Spleen (tissue), 7 donors: ENCODE measurements around the gene HBQ1.
"Not testable (repeated sequence)": the region's sequence is repeated elsewhere in the genome, so short reads cannot be mapped to it uniquely, and the experiment has no call there.

Experiments used
- POLR2A ChIP-seq, 3 donors: fragments of 450-650 bp; IDR thresholded peaks; one replicate each; pipeline ENCODE4 v1.5.1; 2017; ENCODE audit warnings: antibody characterized with exemption in 3 of 3, mild to moderate bottlenecking in 1 of 3
- POLR2AphosphoS5 ChIP-seq, 3 donors: sonication (generic); formaldehyde crosslinking; IDR thresholded peaks; one replicate each; pipeline ENCODE4 v1.5.1; 2017; ENCODE audit warnings: antibody characterized with exemption in 3 of 3
- TF ChIP-seq, protein P1 (sequence below), 11 experiments: fragments of 200-600 bp in 7 of 11; fragments of 450-650 bp in 4 of 11; sonication (generic) in 4 of 11; IDR thresholded peaks in 8 of 11; conservative IDR thresholded peaks in 3 of 11; 1 replicate in 7 of 11; 2 replicates in 4 of 11; pipeline versions ENCODE4 v1.4.0 to v1.8.0; 2016 to 2021; ENCODE audit warnings: antibody characterized with exemption in 11 of 11, inconsistent platforms in 4 of 11, mild to moderate bottlenecking in 1 of 11
- donor health status: DM: no; HTN: no; CAD: no; lungs with moderate emphysema.
- donor health status: DM: no; HTN: no; CAD: no.
- donor health status: DM: no; HTN: no; CAD: no.

DNA sequence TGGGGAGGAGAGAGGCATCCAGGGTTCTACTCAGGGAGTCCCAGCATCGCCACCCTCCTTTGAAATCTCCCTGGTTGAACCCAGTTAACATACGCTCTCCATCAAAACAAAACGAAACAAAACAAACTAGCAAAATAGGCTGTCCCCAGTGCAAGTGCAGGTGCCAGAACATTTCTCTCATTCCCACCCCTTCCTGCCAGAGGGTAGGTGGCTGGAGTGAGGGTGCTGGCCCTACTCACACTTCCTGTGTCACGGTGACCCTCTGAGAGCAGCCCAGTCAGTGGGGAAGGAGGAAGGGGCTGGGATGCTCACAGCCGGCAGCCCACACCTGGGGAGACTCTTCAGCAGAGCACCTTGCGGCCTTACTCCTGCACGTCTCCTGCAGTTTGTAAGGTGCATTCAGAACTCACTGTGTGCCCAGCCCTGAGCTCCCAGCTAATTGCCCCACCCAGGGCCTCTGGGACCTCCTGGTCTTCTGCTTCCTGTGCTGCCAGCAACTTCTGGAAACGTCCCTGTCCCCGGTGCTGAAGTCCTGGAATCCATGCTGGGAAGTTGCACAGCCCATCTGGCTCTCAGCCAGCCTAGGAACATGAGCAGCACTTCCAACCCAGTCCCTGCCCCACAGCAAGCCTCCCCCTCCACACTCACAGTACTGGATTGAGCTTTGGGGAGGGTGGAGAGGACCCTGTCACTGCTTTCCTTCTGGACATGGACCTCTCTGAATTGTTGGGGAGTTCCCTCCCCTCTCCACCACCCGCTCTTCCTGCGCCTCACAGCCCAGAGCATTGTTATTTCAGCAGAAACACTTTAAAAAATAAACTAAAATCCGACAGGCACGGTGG lies 6.1 kb upstream of the HBQ1 start:
- TF ChIP-seq, protein P1, sequence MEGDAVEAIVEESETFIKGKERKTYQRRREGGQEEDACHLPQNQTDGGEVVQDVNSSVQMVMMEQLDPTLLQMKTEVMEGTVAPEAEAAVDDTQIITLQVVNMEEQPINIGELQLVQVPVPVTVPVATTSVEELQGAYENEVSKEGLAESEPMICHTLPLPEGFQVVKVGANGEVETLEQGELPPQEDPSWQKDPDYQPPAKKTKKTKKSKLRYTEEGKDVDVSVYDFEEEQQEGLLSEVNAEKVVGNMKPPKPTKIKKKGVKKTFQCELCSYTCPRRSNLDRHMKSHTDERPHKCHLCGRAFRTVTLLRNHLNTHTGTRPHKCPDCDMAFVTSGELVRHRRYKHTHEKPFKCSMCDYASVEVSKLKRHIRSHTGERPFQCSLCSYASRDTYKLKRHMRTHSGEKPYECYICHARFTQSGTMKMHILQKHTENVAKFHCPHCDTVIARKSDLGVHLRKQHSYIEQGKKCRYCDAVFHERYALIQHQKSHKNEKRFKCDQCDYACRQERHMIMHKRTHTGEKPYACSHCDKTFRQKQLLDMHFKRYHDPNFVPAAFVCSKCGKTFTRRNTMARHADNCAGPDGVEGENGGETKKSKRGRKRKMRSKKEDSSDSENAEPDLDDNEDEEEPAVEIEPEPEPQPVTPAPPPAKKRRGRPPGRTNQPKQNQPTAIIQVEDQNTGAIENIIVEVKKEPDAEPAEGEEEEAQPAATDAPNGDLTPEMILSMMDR (IDR thresholded peaks at IDR 0.05 in 8 of 11, conservative IDR thresholded peaks at IDR 0.05 in 3 of 11): not testable (repeated sequence)
- not testable (repeated sequence) for TF ChIP-seq POLR2AphosphoS5, POLR2A (IDR thresholded peaks at IDR 0.05)
